ENCODE results near the gene CLDN15. TPM values are rescaled to one million over a fixed set of nuclear protein-coding genes. Genes with fewer than 3 reads are reported as not detected.

Gene CLDN15
- total RNA-seq, 1 experiment from 2014 or later, result 6.4 TPM

DNA sequence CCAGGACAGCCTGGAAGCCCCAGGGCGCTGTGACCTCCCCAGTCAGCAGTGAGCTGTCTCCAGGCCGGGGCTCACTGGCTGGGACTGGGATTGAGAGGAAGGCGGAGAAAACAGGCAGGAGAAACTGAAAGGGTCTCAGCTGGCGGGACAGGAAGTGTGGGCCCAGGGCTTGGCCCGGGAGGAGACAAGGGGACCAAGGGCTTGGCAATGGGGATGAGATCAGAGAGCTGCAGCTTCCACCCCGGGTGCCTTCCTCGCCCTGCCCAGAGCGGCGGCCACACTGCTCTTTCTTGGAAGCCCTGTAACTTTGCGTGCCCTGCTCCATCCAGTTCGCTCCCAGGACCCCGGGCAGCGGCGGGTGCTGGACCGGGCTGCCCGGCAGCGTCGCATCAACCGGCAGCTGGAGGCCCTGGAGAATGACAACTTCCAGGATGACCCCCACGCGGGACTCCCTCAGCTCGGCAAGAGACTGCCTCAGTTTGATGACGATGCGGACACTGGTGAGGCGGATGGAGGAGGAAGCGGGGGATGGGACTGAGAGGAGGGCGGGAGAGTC lies 15.2 kb downstream of the CLDN15 start:
- Mint-ChIP-seq H3K27me3 (ENCODE audit: unreplicated experiment) (no peaks in the 10 kb centered on the region), H3K4me3 (ENCODE audit: low read depth, unreplicated experiment) (no peak overlapping the region), H3K4me1 (ENCODE audit: low read depth, unreplicated experiment) (peaks cover 10% of the 10 kb centered on the region), H3K27ac (ENCODE audit: unreplicated experiment) (no peak overlapping the region), H3K9me3 (ENCODE audit: low read depth, unreplicated experiment) (no peaks in the 10 kb centered on the region), H3K36me3 (ENCODE audit: insufficient read depth, unreplicated experiment) (peaks cover 55% of the 10 kb centered on the region)
- no peak for DNase-seq
- intact Hi-C loops (cut with micrococcal nuclease; ENCODE audit: unreplicated experiment), result no loop called here
- no TSS peak for BruUV-seq (replicated peaks)
- CTCF ChIA-PET, result no interaction called here
- TF ChIP-seq, protein P1, sequence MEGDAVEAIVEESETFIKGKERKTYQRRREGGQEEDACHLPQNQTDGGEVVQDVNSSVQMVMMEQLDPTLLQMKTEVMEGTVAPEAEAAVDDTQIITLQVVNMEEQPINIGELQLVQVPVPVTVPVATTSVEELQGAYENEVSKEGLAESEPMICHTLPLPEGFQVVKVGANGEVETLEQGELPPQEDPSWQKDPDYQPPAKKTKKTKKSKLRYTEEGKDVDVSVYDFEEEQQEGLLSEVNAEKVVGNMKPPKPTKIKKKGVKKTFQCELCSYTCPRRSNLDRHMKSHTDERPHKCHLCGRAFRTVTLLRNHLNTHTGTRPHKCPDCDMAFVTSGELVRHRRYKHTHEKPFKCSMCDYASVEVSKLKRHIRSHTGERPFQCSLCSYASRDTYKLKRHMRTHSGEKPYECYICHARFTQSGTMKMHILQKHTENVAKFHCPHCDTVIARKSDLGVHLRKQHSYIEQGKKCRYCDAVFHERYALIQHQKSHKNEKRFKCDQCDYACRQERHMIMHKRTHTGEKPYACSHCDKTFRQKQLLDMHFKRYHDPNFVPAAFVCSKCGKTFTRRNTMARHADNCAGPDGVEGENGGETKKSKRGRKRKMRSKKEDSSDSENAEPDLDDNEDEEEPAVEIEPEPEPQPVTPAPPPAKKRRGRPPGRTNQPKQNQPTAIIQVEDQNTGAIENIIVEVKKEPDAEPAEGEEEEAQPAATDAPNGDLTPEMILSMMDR (IDR thresholded peaks at IDR 0.05; ENCODE audit: unreplicated experiment), result no peak

DNA sequence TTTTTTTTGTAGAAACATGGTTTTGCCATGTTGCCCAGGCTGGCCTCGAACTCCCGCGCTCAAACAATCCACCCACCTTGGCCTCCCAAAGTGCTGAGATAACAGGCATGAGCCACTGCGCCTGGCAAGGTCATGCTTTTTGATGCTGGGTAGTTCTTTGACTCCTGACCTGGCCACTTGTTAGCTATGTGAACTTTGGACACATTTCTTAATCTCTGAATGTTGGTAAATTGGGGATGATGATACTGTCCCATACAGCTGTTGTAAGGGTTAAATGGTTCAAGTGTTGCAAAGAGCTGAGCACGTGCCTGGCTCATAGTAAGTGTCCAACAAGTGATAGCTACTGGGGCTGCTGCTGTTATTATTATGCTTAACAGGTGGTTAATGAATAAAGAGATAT lies 17.3 kb downstream of the CLDN15 start:
- Mint-ChIP-seq H3K9me3 (ENCODE audit: low read depth, unreplicated experiment) (no peaks in the 10 kb centered on the region), H3K4me3 (ENCODE audit: low read depth, unreplicated experiment) (peak overlapping the region; percentile 80), H3K27ac (ENCODE audit: unreplicated experiment) (no peak overlapping the region), H3K4me1 (ENCODE audit: low read depth, unreplicated experiment) (peaks cover 18% of the 10 kb centered on the region), H3K27me3 (ENCODE audit: unreplicated experiment) (no peaks in the 10 kb centered on the region), H3K36me3 (ENCODE audit: insufficient read depth, unreplicated experiment) (peaks cover 66% of the 10 kb centered on the region)
- TF ChIP-seq, protein P1 (IDR thresholded peaks at IDR 0.05; ENCODE audit: unreplicated experiment), result no peak
- CTCF ChIA-PET, result no interaction called here
- DNase-seq, result no peak
- BruUV-seq (replicated peaks), result no TSS peak
- intact Hi-C loops (cut with micrococcal nuclease; ENCODE audit: unreplicated experiment), result no loop called here

DNA sequence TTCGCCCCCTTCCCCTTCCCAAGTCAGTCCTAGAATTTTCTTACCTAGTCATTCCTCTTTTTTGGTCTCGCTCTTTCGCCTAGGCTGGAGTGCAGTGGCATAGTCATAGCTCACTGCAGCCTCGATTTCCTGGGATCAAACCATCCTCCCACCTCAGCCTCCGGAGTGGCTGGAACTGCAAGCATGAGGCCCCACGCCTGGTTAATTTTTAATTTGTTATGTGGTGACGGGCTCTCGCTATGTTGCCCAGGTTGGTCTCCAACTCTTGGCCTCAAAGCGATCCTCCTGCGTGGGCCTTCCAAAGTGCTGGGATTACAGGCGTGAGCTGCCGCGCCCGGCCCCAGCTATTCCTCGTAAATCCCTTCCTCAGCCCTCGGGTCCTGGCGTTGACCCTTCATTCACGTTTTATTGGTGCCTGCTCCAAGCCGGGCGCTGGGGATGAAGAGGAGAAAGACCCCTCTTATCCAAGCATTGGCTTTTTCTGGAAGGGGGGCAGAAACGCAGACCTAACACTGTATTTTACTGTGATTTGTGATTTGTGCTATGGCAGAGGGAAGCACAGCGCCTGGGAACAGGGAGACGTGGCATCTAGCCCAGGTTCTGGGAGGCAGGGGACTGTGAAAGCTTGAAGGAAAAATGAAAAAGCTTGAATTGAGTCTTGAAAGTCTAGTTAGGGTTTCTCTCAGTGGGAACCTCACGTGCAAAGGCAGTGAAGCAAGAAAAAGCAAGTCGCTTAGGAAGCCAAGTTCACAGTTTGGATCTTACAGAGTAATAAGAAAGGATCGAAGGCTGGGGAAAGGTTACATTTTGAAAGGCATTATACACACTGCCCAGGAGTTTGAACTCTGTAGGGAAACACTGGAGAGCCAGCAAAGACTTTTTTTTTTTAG lies 19.1 kb downstream of the CLDN15 start:
- peak overlapping the region; percentile 89 for H3K27ac Mint-ChIP-seq (ENCODE audit: unreplicated experiment)
- no peak for DNase-seq
- CTCF ChIA-PET, result interaction anchor here (0.5 to 2.3 kb wide), 8 partner anchors 14 to 134 kb away, joined by 3 to 19 read pairs (median 9); partner anchors contain the start of gene FIS1
- TSS peak; percentile 75 for BruUV-seq (replicated peaks)
- TF ChIP-seq, protein P1 (IDR thresholded peaks at IDR 0.05; ENCODE audit: unreplicated experiment), result no peak
- peaks cover 18% of the 10 kb centered on the region for H3K4me1 Mint-ChIP-seq (ENCODE audit: low read depth, unreplicated experiment)
- intact Hi-C loops (cut with micrococcal nuclease; ENCODE audit: unreplicated experiment), result no loop called here
- no peaks in the 10 kb centered on the region for H3K9me3 Mint-ChIP-seq (ENCODE audit: low read depth, unreplicated experiment)
- H3K27me3 Mint-ChIP-seq (ENCODE audit: unreplicated experiment), result no peaks in the 10 kb centered on the region
- H3K4me3 Mint-ChIP-seq (ENCODE audit: low read depth, unreplicated experiment), result peak overlapping the region; percentile 80
- peaks cover 60% of the 10 kb centered on the region for H3K36me3 Mint-ChIP-seq (ENCODE audit: insufficient read depth, unreplicated experiment)

DNA sequence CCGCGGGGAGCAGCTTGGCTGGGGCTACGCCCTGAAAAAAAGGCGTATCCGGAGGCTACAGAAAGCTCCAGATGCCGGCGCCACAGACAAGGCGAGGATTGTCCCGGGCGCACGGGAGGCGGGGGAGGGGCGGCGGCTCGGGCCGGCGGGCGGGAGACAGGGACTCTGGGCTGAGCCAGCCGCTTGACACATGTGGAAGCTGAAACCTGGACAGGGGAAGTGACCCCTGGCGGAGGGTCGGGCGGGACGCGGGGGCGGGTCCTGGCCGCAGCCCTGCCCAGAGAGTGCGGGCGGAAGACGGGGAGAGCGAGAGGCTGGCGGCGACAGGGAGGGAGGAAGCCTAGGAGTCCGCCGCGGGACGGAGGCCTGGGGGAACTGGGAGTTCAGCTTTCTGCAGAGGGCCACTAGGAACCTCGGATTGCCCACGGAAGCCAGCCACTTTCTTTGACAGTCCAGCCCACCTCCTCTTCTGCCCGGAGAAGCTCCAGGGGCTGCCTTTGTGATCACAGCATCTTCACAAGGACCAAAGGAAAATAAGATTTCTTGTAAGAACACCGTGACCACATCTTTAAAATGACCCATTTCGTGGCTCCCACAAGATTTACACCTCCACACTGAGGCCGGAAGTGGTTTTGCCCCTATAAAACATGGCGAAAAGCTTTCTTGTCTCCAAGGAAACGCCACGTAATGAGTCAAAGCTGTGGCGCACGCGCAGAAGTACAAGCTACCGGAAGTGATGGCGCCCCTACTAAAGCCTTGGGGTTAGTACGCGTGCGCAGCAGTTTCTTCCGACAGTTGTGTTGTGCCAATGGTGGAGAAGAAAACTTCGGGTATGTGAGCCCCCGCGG lies 20.0 kb downstream of the CLDN15 start, which contains the start of the genes PLOD3 and ZNHIT1:
Gene PLOD3 (minus strand): TSS at position 194 of the 848 bp plus-strand sequence. CDS start 307 bp downstream, outside the sequence.
Gene ZNHIT1 (plus strand): TSS at position 778 of the 848 bp plus-strand sequence. CDS start 31 bp downstream, at position 809.
- CTCF ChIA-PET, result interaction anchor here (0.5 to 2.3 kb wide), 12 partner anchors 15 to 365 kb away, joined by 3 to 19 read pairs (median 4); partner anchors contain the start of gene FIS1
- Mint-ChIP-seq H3K4me3 (ENCODE audit: low read depth, unreplicated experiment) (peak within 1 kb of the TSS; percentile 80), H3K9me3 (ENCODE audit: low read depth, unreplicated experiment) (no peaks in the 10 kb centered on the region), H3K27me3 (ENCODE audit: unreplicated experiment) (no peaks in the 10 kb centered on the region), H3K4me1 (ENCODE audit: low read depth, unreplicated experiment) (peaks cover 18% of the 10 kb centered on the region), H3K27ac (ENCODE audit: unreplicated experiment) (peak within 1 kb of the TSS; percentile 89), H3K36me3 (ENCODE audit: insufficient read depth, unreplicated experiment) (peaks cover 54% of the 10 kb centered on the region)
- no TSS peak for BruUV-seq (replicated peaks)
- TF ChIP-seq, protein P1 (IDR thresholded peaks at IDR 0.05; ENCODE audit: unreplicated experiment), result peak; percentile 15
- intact Hi-C loops (cut with micrococcal nuclease; ENCODE audit: unreplicated experiment), result no loop called here
- peak; percentile 85 for DNase-seq
